Gastrocnemius medialis (tissue), 4 donors: ENCODE measurements around the gene MRAP2.

ENCODE experiments used
- CTCF ChIP-seq, 5 experiments: fragments of 450-650 bp in 3 of 5; fragments of 200-600 bp in 2 of 5; sonication (generic) in 2 of 5; IDR thresholded peaks in 4 of 5; conservative IDR thresholded peaks in 1 of 5; 1 replicate in 4 of 5; 2 replicates in 1 of 5; pipeline ENCODE4 v1.5.1; 2016 to 2019; ENCODE audit warnings: antibody characterized with exemption in 5 of 5, mild to moderate bottlenecking in 3 of 5, moderate library complexity in 3 of 5
- POLR2A ChIP-seq, 2 donors: fragments of 450-650 bp; IDR thresholded peaks; one replicate each; pipeline ENCODE4 v1.6.1; 2017; ENCODE audit warnings: antibody characterized with exemption in 2 of 2, mild to moderate bottlenecking in 2 of 2, moderate library complexity in 2 of 2

DNA sequence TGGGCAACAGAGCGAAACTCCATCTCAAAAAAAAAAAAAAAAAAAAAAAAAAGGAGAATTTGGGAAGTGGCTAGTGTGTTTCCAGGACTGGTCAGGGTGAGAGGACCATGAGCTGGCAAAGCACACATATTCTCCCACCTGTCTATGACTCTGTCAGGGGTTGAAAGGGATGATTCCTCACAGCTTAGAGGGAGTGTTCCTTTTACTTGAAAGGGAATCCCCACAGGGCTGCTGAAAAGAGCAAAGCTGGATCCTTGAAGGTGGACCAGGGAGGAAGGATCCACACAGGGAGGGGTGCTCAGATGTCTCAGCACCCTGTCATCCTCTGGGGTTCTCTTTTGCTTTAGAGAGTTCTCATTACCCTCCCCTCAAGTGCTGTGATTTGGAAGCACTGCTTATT, 13.2 kb downstream of the MRAP2 start:
- no peak for TF ChIP-seq CTCF (IDR thresholded peaks at IDR 0.05 in 4 of 5, conservative IDR thresholded peaks at IDR 0.05 in 1 of 5)
- TF ChIP-seq POLR2A (IDR thresholded peaks at IDR 0.05) = no peak
